GM21390 (cell line): ENCODE data around the gene KRAS.

Experiments
- ATAC-seq: cut with Tn5 transposase; IDR thresholded peaks from one replicate; pipeline ENCODE4 v1.9.1; 2021; ENCODE audit not compliant: unreplicated experiment

KRAS gene

DNA sequence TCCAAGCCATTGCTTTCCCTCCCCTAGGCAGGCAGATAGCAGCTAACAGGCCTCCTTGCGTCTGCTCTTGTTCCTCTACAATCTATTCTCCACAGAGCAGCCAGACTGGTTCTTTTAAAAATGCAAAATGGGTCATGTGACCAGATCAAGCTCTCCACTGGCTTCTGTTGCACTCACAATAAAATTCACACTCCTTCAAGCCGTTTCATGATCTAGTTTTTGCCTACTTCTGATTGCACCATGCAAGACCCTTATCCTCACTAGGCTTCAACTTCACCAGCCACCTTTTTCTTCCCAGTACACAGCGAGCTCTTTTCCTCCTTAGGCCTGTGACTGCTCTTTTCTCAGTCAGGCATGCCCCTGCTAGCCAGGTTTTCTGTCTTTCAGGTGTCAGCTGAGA lies 6.1 kb upstream of the KRAS start:
- no peak for ATAC-seq

DNA sequence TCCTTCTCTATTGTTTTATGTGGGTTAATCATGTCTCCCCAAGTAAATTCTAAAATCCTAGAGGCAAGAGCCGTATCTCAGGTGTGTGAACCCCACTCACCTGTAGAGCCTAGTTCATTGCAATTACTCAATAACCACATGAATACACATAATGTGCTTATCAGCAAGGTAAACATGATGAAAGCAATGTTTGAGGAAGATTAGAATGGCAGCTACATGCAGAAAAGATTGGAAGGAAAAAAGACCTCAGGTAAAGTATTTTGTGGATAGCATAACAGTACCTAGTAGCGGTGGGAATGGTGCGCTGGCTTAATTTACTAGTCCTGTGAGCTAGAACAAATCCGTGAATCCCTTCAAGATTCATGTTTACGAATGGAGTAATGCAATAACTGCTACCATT lies 5.3 kb upstream of the KRAS start:
- no peak for ATAC-seq

DNA sequence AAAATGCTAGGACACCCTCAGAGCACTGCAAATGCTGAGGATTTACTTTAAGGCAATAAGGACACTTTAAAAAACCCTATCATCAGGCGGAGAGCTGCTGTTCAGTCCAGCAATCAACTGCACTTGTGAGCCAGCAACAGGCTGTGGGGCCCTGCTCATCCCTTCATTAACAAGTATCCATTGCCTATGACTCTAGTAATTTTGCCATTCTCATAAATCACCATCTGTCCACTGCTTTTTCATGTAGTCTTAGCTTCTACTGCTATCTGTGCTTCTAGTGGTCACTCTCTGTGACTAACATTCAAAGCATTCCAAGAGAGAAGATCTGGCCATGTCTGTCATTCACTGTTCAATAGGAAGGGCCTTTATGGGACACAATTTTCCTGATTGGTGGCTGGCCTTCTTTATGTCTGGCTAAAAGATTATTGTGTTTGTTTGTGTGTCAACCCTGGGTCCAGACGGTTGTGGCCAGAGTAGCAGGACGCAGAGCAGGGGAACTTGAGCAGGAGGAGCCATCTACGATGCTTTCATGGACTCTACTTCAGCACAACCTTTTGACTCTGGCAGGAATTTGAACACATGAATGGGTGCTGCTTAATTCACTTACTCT lies 3.6 kb upstream of the KRAS start:
- ATAC-seq = no peak

DNA sequence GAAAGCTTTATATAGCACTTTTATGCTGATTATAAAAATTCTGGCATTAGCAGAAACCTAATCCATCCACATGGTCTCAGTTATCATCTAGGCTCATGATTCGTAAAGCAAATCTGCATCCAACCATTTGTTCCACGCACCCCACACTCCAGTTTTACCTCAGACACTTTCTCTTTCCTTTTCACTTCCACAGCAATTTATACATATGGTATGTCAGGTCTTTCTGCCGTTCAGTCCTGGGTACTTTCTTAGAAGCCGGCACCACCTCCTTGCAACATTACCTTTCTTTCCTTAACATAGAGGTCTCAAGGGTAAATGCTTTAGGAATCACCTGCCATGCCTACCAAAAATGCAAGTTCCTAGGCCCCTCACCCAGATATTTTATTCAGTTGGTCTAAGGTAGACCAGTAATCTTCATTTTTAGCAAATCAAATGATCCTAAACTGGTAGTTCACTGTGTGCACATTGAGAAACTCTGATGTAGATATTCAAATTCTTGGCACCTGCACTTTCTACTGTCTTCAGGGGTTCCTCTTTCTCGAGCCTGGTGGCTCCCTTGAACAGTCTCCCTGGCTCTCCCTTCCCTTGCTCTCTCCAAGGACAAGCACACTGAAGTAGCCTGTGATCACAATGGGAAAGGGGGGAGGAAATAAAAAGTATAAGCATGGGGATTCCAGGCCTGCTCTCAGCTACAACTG lies 2.8 kb upstream of the KRAS start:
- peak; percentile 20 for ATAC-seq

DNA sequence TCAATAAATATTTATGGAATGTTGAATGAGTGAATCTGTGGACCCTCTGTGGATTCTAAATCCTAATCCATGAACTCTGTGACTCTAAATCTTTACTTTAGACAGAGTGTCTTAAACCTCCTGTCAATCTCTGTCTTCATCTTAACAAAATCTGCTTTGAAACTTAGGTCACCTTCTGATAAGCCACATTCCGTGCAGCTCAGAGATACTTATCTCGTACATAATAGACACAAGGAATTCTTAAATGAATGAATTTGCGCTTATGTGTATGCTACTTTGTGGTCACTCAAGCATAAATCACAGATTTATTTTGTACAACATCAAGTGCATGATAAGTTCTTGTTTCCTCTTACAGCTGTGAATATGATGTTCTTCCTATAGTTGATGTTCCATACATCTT lies 2.2 kb upstream of the KRAS start:
- ATAC-seq = no peak

DNA sequence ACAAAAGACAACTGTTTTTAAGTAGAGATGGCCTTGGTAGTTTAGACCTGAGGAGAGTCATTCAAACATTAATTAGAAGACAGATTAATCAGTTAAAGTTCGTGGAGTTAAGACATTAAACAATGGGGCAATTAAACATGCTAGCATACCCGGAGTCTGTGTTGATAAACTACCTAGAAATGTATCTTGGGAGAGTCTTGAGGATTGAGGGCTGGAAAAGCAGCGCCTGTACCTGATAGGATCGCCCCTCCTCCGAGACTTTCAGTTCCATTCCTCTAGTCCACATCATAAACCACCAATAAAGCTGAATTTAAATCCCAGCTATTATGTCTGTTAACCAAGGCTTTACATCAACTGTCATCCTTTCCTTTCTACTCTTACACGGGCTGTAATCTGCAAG lies 1.0 kb upstream of the KRAS start:
- no peak for ATAC-seq

DNA sequence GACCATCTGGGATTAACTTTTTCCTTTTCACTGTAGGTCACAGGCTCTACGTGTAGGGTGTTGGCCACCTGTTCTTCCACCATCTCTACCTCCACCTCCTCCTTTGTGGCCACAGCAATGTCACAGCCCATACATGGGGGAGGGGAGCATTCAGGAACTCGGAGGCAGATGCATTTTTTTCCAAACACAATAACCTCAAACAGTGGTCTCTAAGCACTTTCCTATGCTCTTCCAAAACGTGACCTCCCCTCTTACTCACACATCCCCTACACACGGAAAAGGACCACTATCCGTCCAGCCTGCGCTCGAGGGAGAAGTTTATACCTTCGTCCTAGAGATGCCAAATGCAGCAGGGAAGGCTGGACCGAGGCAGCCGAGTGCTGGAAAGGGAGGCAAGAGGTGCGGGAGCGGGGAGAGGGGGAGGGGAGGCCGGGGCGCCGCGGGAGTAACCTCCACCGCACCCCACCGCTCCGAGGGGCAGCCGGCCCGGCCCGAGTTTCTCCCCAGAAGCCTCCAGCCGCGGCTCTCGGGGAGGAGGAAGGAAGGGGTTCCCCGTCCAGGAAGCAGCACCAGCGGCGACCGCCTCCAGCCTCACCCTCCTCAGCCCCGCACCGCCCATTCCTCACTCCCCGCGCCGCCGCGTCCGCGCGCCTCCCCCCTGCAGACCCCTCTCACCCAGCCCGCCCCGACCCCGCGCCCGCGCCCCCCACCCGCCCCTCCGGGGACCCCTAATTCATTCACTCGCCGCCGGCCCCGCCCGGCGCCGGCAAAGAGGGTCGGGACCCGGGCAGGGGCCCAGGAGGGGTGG lies 594 bp downstream of the KRAS start:
- peak; percentile 38 for ATAC-seq

DNA sequence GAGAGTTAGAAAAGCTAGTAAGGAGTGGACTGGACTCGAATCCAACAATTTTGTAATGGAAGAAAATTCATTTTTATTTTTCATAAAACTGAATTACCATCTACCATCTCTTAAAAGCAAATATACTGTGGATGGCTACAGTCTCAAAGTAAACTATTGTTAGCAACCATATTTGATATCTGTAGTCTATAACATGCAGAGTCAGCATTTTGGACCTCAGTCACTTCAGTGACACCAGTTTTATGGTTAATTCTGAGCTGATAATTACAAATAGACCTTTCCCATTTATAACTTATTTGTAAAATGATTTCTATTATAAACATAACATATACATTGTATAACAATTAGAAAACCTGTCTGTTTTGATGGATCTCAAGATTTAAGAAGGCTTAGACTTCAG lies 2.0 kb downstream of the KRAS start:
- no peak for ATAC-seq

DNA sequence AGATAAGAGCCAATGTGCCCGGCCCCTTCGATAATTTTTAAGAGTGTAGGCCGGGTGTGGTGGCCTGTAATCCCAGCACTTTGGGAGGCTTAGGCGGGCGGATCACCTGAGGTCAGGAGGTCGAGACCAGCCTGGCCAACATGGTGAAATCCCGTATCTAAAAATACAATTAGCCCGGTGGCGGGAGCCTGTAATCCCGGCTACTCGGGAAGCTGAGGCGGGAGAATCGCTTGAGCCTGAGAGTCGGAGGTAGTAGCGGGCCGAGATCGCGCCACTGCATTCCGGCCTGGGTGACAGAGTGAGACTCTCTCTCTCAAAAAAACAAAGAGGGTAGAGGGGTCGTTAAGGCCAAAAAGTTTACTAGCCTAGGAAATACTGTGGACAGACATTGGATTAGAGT lies 2.6 kb downstream of the KRAS start:
- ATAC-seq = no peak

DNA sequence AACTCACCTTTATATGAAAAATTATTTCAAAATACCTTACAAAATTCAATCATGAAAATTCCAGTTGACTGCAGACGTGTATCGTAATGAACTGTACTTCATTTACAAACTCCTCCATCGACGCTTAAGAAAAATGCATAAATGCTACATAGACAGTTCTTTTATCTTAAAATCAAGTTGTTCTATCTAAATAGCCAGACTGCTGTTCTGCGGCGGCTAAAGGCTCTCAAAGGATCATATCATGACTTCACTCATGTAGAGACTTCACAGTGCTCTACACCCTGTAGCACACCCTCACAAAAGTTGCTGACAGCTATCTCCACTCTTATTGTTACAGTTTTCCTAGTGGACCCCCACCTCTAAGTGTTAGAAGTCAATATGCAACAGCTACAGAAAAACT lies 5.2 kb downstream of the KRAS start:
- ATAC-seq = no peak

DNA sequence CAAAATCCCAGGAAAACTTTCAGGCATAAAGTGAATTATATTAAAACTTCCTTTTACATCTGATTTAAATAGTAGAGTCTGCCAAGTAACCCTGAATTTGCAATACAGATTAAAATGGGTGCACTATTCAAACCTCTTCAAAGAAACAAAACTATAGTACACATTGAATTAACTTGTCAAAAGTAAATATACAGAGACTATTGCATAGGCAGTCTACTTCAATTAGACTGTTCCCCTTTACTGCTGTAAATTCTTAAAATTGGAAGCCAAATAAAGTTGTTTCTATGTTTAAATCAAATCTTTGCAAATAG lies 7.1 kb downstream of the KRAS start:
- no peak for ATAC-seq

DNA sequence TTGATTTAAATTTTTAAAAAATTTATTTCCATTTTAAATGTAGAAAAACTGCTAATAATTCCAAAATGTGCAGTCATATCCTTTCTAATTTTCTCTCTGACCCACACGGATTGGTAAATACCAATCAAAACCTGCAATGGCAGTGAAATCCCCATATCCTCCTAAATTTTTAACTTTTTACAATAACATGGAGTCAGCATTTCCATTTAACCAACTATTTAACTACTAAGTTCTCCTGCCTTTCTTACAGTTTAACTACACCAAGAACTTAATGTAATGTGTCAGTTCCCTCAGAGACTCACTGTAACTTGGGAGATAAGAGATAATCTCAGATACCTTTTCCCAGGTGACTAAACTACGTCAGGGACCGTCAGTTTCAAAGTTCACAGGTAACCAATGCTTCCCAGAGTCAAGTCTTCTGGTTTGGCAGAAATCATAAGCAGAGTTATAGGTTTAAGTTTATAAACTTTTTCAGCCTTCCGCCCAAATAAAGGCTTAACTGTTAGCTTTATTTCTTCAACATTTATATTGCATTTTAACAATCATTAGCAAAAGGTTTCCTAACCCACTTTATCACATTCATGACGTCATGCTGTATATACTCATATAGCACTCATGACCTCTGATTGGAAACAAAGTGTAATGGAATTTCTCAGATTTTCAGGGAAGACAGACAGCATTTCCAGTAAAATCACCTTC lies 7.6 kb downstream of the KRAS start:
- ATAC-seq = no peak

DNA sequence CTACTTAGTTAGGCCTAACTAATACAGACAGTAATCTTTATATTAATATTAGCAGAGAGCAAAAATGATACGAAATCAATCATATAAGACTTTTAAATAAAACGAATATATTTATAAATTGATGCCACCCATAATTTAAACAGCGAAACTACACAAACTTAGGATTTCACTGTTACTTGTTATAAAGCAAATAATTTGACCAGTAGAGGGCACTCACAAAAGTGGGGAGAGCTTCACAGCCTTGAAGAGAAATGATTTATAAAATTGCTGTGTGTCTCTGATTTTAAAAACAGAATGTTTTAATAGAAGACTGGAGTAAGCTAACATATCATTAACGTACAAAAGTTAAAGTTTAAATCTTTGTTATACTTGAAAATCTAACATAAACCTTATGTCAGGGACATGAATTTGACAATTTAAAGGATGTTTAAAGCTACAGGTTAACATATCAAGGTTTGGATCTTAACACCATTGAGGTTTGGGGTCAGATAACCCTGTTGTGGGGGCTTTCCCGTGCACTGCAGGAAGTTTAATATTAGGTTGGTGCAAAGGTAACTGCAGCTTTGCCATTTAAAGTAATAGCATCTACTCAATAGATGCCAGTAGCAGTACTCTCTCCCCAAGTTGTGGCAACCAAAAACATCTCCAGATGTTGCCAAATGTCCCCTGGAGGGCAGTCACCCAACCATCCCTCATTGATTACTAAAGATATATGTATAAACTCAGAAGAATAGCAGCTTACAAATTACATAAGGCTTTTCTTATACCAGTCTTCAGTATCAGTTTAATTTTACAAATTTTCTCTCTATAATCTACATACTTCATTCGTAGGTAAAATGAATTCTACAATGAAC lies 9.3 kb downstream of the KRAS start:
- ATAC-seq = peak; percentile 63

DNA sequence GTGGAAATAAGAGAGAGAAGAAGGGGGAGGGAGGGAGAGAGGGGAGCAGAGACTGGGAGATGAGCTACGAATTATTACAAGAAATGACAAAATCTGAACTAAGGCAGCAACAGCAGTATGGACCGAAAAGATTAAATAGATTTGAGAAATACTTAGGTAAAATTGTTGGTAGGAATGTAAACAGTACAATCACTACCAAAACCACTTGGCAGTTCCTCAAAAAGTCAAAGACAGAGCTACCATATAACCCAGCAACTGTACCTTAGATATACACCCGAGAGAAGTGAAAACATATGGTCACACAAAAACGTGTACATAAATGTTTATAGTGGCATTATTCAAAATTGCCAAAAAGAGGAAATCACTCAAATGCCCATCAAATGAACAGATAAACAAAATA lies 14.1 kb downstream of the KRAS start:
- ATAC-seq = no peak

DNA sequence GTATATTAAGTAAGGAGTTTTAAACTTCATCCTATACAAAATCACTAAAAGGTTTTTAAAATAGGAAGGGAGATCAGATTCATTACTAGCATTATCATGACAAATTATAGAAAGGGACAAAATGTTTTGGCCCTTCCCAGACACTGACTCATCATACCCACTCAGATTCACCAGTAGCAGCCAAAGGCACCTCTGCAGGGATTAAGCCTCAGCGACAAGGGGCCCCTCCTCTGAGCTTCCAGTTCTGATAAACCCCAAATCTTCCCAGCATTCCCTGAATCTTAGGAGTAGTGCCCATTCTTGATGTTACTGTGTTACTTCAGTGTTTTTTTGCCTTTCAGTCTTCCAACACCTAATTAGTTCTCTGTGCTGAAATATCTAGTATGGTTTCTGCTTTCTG lies 14.5 kb downstream of the KRAS start:
- ATAC-seq = no peak

DNA sequence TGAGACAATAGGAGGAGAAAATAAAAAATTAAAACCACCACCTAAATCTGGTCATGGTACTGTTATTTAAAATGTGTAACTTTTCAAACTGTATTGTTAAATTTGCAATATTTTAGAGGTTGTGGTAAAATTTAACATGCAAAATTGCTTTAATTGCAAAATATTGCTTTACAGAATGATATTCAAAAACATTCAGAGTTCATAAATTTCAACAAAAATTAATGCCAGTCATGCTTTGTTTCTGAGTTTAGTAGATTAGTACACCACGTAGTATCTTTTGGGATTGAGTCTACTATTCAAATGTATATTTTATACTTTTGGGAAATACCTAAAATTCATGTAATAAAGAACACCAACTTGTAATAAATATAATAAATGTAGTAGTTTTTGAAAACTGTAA lies 37.4 kb downstream of the KRAS start:
- no peak for ATAC-seq

DNA sequence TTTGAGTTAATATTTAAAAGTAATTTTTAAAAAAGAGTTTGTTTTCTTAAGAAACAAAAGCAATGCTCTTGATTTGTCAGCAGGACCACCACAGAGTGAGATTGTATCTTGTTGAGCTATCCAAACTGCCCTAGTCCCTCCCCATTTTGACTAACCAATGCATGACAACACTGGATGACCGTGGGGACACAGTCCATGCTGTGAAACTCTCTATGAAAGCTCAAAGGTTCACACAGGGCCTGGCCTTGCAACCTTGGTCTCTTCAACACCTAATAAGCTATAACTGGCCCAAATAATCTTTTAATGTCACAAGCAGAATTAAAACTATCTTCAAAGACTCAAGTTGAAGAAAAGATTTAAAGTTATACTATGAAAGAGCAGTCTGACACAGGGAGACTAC lies 42.2 kb downstream of the KRAS start:
- ATAC-seq = no peak

DNA sequence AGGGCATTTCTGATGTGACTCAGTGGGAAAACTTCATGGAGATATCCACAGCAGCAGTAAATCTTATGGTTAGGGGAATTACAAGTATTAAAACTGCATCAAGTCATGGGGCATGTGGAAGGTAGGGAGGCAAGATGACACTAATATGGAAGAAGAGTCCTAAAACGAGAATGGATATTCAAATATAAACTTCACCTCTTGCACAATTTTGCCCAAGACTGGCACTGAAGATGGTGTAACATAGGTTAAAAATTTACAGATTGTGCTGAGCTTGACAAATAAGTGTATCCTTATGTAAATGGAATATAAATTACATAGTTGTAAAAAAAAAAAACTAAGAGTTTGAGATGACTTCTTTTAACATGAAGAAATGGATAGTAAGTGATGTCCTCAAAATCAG lies 42.9 kb downstream of the KRAS start:
- ATAC-seq = no peak

DNA sequence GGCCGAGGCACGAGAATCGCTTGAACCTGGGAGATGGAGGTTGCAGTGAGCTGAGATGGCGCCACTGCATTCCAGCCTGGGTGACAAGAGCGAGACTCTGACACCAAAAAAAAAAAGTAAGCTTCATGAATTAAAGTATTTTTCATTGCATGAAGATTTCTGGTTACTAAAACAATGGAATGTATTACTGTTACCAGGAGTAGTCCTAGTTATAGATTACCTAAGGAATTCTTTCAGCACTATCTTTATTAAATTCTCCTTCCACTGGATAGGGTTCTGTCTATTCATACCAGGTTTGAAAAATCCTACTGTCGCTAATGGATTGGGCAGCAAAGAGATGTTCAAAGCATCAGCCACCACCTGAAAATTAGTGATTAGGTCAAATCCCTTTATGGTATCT lies 43.3 kb downstream of the KRAS start:
- no peak for ATAC-seq

DNA sequence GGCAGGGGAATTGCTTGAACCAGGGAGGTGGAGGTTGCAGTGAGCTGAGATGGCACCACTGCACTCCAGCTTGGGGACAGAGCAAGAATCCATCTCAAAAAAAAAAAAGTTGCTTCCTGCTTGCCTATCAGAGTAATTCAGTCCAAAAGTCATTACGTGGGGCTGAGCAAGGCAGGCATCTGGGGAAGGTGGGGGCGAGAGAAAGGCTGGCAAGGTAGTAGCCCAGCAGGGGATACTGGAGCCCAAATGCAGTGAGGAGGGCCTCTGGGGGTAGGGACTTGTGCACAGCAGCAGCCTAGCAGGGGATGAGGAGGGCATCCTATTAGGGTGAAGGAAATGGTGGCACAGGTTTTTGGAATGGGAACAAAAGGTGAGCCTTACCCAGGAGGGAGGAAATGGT lies 48.6 kb downstream of the KRAS start:
- ATAC-seq = no peak

DNA sequence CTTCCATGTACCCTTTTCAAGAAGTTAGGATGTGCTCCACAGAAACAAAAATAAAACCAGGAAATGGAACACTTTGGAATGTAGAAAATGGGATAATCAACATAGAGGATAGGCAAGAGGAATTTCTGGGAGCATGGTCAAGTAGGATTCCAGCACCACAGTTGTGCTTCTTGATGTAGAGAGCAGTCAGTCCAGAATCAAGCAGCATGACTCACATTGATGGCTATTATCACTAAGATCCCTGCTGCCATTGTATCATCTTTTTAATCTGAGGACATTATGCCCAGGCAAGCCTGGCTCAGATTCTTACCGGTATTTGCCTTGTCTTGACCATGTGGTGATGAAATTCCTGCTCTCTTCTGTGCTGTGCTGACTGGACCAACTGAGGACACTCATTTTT lies 50.0 kb downstream of the KRAS start:
- ATAC-seq = no peak
